Transverse colon (tissue), 4 donors: ENCODE data around the gene VTN.

ENCODE experiments used
- CTCF ChIP-seq, 5 experiments: fragments of 200-600 bp in 3 of 5; fragments of 450-650 bp in 2 of 5; sonication (generic) in 3 of 5; IDR thresholded peaks; 1 replicate in 2 of 5; 2 replicates in 3 of 5; pipeline ENCODE4 v1.5.1; 2016 to 2017; ENCODE audit warnings: antibody characterized with exemption in 5 of 5, inconsistent platforms in 3 of 5, mild to moderate bottlenecking in 2 of 5, moderate library complexity in 1 of 5
- POLR2A ChIP-seq: fragments of 450-650 bp; IDR thresholded peaks from one replicate; pipeline ENCODE4 v1.6.1; 2016; ENCODE audit warnings: antibody characterized with exemption, mild to moderate bottlenecking, moderate library complexity
- POLR2AphosphoS5 ChIP-seq, 3 donors: sonication (generic); formaldehyde crosslinking; IDR thresholded peaks; one replicate each; pipeline ENCODE4 v1.6.1; 2016; ENCODE audit warnings: antibody characterized with exemption in 3 of 3

GRCh38 chr17:28335959-28336871, 33.9 kb downstream of the VTN start:
- TF ChIP-seq CTCF (IDR thresholded peaks at IDR 0.05) (no peak), POLR2A (no peak), POLR2AphosphoS5 (IDR thresholded peaks at IDR 0.05) (peak; percentile 30 to 70 (median 42))
